ENCODE measurements around the gene SLC25A11.
"Not testable (repeated sequence)": the region's sequence is repeated elsewhere in the genome, so short reads cannot be mapped to it uniquely, and the experiment has no call there.

SLC25A11 gene

DNA sequence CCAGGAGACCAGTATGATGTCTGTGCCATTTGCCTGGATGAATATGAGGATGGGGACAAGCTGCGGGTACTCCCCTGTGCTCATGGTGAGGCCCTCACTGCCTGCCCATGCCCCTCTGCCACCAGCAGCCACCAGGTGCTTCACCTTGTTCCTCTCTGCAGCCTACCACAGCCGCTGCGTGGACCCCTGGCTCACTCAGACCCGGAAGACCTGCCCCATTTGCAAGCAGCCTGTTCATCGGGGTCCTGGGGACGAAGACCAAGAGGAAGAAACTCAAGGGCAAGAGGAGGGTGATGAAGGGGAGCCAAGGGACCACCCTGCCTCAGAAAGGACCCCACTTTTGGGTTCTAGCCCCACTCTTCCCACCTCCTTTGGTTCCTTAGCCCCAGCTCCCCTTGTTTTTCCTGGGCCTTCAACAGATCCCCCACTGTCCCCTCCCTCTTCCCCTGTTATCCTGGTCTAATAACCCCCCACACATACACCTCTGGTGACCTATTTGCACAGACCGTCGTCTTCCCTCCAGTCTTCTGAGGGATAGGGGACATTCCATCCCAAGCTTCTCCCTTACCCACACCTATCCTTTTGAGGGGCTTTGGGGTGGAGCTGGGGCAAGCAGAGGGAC, 4.8 kb upstream of the SLC25A11 start:
- no peak for DNase-seq

DNA sequence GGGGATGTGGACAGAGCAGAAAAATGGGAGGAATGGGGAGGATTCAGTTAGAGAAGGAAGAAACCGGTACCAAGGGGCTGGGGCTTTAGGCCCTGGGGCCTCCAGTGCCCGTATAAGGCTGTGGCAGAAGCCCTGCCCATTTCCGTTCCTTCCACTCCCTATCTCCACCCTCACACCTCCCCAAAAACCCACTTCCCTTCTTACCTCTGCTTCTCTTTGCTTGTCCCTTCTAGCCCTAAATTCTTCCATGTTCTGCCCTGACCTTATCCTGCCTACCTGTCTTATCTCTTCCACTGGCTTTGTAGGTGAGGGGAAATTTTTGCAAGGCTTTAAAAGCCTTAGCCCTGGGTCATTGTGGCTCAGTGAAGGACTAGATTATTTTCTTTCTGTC, 4.3 kb upstream of the SLC25A11 start:
- peak; percentile 40 for DNase-seq

- DNase-seq = no peak
Measured at GRCh38 chr17:4942760-4943508, 3.1 kb upstream of the SLC25A11 start.

GRCh38 chr17:4941319-4941610, 1.4 kb upstream of the SLC25A11 start:
- DNase-seq = no peak

DNA sequence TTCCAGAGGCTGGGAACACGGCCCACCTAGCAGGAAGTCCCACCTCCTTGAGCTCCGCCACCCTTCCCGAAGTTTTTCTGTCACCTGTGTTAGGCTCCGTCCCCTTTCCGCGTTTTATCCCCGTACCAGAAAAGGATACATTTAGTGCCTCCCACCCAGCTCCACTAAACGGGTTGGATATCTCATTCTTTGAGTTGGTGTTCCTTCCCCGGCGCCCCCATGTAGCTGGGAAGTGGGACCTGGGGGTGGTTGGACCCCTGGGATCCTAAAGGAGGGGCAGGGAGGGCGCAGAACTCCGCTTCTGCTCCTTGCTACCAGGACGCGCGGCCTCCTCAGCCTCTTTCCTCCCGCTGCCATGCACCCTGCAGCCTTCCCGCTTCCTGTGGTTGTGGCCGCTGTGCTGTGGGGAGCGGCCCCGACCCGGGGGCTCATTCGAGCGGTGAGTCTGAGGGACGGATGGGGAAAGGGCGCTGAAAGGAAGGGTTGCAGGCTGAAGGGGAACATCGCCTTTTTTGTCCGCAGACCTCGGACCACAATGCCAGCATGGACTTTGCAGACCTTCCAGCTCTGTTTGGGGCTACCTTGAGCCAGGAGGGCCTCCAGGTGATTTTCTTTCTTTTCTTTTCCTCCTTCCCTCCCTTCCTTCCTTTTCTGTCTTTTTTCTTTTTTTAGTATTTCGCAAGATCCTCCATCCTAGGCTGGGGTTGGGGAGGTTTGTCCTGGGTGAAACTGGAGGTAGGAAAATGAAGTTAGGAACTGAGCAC, 891 bp upstream of the SLC25A11 start:
- peak; percentile 47 for DNase-seq

DNA sequence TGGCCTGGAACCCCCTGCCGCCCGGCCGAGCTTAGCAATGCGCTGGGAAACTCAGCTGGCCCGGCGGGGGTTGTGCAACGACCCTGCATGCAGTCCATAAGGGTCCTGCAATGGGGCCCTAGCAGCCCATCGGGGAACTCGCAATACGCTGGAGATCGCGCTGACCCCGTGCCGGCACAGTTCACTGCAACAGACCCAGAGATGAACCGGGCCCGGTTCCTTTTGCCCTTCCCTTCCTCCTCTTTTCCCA, 375 bp downstream of the SLC25A11 start:
- DNase-seq = peak; percentile 27

DNA sequence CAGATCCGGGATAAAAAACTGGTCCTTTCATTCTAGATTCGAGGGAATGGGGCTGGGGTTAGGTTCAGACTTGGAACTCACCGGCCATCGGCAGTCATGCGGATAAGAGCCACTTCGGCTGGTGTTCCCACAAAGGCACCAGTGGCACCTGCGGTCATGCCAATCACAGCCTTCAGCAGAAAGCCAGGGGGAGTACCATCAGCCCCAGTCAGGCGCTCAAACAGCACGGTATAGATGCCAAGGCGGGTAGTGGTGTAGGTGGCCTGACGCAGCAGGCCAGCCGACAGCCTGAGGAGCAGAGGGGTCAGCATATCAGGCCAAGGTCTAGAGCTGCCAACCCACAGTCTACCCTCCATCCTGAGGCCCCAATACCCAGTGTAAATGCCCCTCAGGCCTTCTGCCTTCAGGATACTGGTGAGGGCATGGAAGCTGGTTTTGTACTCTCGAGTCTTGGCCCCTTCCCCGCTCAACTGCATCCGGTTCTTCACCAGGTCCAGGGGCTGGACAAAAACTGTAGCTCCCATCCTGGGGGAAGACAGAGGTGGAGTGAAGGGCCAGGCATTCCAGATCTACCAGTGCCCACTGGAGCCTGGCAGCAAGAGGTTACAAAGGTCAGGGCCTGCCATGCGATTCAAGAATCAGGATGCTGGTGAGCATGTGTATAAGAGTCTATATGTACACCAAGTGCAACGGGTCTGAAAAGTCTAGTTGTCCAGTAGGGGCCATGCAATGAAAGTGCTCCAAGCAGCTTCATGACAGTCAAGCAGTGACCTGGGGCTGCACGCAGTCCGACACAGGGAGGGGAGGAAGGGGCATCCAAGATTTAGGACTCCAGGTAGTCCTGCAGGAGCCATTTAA, 929 bp downstream of the SLC25A11 start:
- no peak for DNase-seq

- DNase-seq = no peak
Measured at GRCh38 chr17:4938069-4938491, 1.8 kb downstream of the SLC25A11 start.

- DNase-seq = no peak
Measured at GRCh38 chr17:4937553-4937952, 2.3 kb downstream of the SLC25A11 start.

- DNase-seq = no peak
Measured at GRCh38 chr17:4936436-4936835, 3.4 kb downstream of the SLC25A11 start.

GRCh38 chr17:4935650-4936049, 4.2 kb downstream of the SLC25A11 start:
- no peak for DNase-seq

GRCh38 chr17:4934173-4934979, 5.5 kb downstream of the SLC25A11 start:
- DNase-seq = no peak

GRCh38 chr17:4933646-4934045, 6.2 kb downstream of the SLC25A11 start:
- no peak for DNase-seq

DNA sequence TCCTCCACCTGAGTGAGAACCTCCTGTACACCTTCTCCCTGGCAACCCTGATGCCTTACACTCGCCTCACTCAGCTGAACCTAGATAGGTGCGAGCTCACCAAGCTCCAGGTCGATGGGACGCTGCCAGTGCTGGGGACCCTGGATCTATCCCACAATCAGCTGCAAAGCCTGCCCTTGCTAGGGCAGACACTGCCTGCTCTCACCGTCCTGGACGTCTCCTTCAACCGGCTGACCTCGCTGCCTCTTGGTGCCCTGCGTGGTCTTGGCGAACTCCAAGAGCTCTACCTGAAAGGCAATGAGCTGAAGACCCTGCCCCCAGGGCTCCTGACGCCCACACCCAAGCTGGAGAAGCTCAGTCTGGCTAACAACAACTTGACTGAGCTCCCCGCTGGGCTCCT, 7.1 kb downstream of the SLC25A11 start:
- DNase-seq = no peak

GRCh38 chr17:4931963-4932362, 7.9 kb downstream of the SLC25A11 start, which contains the start of gene GP1BA:
TSS of gene GP1BA (plus strand) at chr17:4932277. CDS start at chr17:4932605, 328 bp downstream.
- DNase-seq = no peak

DNA sequence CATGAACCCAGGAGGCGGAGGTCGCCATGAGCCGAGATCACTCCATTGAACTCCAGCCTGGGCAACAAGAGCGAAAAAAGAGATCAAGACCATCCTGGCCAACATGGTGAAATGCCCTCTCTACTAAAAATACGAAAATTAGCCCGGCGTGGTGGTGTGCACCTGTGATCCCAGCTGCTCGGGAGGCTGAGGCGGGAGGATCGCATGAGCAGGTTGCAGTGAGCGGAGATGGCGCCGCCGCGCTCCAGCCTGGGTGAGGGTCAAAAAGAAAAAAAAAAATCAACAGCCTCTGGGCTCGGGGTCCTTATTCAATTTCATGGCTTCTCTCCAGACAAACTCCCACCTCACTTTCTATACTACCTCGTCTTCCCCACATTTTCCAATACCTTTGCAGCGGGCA, 11.0 kb downstream of the SLC25A11 start:
- DNase-seq = no peak

GRCh38 chr17:4926577-4927335, 13.1 kb downstream of the SLC25A11 start:
- not testable (repeated sequence) for DNase-seq

- DNase-seq = no peak
Measured at GRCh38 chr17:4921320-4921719, 18.5 kb downstream of the SLC25A11 start.

- no peak for DNase-seq
Measured at GRCh38 chr17:4920351-4921048, 19.3 kb downstream of the SLC25A11 start.

- DNase-seq = no peak
Measured at GRCh38 chr17:4919511-4920047, 20.3 kb downstream of the SLC25A11 start.

DNA sequence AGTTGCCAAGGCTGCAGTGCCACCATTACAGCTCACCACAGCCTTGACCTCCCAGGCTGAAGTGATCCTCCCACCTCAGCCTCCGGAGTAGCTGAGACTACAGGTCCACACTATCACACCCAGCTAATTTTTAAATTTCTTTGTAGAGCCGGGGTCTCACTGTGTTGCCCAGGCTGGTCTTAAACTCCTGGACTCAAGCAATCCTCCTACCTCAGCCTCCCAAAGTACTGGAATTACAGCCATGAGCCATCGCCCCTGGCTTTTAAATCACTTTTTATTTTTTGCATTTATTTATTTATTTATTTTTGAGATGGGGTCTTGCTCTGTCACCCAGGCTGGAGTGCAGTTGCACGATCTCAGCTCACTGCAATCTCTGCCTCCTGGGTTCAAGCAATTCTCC, 25.3 kb downstream of the SLC25A11 start:
- DNase-seq = not testable (repeated sequence)

All from activated naive CD4-positive, alpha-beta T cell treated with Interleukin-2 at 50 U/mL for 16 hours (primary cell).